Inflammatory macrophage treated with lipopolysaccharide for 1 hour (primary cell): Measurements from ENCODE around the gene PIM2.

Experiments used
- DNase-seq, 2 donors: peaks; one replicate each; pipeline ENCODE4 v3.0.0-alpha.2; 2020 to 2022

PIM2 gene

GRCh38 chrX:48918643-48919340 is at the start of gene PIM2:
PIM2 (minus strand) TSS chrX:48919024; CDS start chrX:48918834, 190 bp downstream.
- peak; percentile 85 to 91 for DNase-seq

DNA sequence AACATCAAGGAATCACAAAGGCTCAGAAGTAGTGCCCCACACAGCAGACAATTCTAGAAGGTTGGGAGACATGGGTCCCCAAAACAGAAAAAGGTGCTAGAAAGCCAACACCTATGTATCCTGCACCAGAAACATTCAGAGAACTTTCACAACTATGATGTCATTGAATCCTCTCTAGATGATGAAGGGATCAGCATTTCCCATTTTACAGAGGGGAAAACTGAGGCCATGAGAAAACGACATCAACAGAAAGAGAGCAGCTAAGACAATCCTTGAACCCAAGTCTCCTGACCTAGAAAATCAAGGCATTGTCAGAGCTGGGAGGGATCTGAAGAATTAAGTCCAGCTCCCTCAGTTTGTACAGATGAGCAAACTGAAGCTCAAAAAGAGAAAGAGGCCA is 49.6 kb upstream of the PIM2 start:
- DNase-seq, result no peak

GRCh38 chrX:48966796-48967579 is 48.2 kb upstream of the PIM2 start:
- no peak for DNase-seq

GRCh38 chrX:48965959-48966358 is 47.1 kb upstream of the PIM2 start:
- no peak for DNase-seq

DNA sequence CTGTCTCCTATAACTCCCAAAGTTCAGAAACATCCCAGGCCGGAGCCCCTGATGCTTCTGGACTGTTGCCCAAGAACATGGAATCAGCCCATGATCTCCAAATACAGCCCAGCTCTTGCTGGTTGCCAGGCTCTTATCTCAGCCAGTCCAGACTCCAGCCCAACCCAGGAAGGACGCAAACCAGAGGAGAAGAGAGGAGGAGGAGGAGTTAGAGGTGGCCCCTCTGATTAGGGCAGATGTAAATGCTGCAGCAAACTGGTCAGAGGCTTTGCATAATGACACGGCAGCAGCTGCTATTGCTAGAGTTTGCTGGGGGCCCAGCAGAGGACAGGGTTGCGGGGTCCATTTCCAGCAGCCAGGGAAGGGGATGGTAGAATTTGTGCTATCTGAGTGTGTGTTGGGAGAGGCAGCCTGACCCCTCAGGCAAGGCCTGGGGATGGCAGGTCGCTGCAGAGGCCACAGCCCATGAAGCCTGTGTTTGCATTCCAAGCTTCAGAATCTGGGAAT is 42.8 kb upstream of the PIM2 start:
- DNase-seq, result no peak

DNA sequence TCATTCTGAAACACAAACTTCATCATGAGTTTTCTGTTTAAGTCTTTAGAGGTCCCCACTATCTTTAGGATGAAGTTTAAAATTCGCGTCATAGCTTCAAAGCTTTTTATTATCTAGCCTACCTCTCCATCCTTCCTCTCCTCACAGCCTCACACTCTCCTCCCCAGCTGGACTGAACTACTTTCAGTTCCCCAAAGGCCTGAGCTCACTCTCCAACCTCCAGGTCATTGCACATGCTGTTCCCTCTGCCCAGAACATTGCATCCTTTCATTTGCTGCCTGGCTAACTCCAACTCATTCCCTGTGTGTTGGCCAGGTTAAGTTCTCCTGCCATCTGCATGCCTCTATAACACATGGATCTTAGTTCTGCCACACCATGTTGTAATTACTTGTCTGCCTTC is 41.5 kb upstream of the PIM2 start:
- DNase-seq, result peak; percentile 33 to 37

DNA sequence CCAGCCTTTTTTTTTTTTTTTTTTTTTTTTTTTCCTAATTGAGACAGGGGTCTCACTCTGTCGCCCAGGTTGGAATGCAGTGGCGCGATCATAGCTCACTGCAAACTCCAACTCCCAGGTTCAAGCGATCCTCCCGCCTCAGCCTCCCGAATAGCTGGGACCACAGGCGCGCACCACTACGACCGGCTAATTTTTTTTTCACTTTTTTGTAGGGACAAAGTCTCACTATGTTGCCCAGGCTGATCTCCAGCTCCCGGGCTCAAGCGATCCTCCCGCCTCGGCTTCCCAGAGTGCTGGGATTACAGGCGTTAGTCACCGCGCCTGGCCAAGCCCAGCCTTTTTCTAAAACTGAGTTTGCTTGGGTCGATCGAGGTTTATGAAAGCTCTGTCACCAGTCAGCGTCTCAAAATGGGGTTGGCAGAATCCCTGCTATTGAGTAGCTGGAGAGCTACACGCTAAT is 39.8 kb upstream of the PIM2 start:
- DNase-seq, result no peak

- peak; percentile 90 to 93 for DNase-seq
Measured at GRCh38 chrX:48957827-48958634, 39.2 kb upstream of the PIM2 start.

- peak; percentile 40 to 50 for DNase-seq
Measured at GRCh38 chrX:48957477-48957826, 38.6 kb upstream of the PIM2 start, which contains the start of gene OTUD5. OTUD5 (minus strand) TSS chrX:48957607; CDS start chrX:48957570, 37 bp downstream.

DNA sequence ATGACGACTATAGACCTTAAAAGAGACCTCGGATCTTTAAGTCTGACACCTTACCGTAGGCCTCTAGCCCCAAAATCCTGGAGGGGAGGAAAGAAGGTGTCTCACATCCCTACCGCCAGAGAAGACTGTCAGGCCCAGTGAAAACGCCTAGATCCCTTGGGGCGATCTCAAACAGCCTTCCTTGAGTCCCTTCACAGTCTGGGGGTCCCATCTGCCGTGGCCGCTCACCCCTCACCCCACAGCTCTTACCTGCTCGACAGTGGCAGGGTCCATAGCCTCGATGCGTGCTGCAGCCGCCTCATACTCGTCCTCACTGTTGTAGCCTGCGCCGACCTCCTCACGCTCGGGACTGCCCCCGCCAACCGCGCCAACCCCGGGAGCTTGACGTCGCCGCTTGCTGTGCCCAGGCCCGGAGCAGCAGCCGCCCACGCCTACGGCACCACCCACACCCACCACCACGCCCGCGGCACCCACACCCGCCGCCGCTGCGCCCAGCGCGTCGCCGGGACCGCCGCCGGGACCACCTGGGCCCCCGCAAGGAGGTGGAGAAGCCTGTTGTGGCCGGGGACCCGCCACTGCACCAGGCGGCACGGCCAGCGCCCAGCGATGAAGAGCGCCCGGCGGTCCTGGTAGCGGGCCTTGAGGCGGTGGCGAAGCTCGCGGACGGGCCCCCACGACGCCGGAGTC is 38.0 kb upstream of the PIM2 start:
- DNase-seq, result peak in 1 of 2 donors; percentile 26

DNA sequence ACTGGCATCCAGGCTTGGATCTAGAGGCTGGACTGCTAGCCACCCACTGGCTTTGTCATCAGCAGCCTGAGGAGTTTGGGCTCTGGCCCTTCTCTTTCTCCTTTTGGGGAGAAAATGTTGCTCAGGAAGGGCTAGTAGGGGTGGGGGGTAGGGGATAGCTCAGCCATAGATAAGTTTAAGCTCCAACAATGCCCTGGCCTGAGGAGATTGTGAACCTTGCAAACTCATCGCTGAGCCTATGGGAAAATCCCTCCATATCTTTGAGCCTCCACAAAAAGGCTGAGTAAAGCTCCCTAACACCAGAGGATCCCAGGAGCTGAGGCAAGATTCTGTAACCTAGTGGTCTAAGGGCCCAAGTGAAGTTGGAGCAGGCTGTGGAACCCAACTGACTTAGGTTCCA is 29.8 kb upstream of the PIM2 start:
- DNase-seq, result no peak

- DNase-seq, result peak in 1 of 2 donors; percentile 49
Measured at GRCh38 chrX:48945517-48946348, 26.9 kb upstream of the PIM2 start.

- no peak for DNase-seq
Measured at GRCh38 chrX:48942895-48943294, 24.1 kb upstream of the PIM2 start.

DNA sequence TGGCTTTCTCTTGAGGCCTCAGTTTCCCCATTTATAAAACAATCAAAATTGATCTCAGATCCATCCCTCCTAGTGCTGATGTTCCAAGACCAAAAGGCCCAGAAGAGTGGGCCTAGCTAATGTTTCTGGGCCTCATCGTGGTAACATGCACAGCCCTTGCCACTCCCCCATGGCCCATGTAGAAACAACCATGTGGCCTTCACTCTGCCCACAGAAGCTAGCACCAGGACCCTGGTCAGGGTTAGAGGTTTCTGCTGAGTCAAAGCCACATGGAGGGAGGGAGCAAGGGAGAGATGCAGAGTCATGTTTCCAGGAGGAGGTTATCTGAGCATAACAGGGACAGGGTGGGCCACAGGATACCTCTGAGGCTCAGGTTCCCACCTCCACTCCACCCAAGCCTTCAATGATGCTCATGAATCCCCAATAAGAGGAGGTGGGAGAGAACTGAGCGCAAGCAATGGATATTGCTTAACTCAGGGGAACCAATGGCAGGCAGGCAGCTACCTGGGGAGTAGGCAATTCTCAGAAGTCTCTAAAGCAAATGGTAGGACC is 21.7 kb upstream of the PIM2 start:
- DNase-seq, result no peak

GRCh38 chrX:48939524-48940228 is 20.9 kb upstream of the PIM2 start:
- DNase-seq, result no peak

DNA sequence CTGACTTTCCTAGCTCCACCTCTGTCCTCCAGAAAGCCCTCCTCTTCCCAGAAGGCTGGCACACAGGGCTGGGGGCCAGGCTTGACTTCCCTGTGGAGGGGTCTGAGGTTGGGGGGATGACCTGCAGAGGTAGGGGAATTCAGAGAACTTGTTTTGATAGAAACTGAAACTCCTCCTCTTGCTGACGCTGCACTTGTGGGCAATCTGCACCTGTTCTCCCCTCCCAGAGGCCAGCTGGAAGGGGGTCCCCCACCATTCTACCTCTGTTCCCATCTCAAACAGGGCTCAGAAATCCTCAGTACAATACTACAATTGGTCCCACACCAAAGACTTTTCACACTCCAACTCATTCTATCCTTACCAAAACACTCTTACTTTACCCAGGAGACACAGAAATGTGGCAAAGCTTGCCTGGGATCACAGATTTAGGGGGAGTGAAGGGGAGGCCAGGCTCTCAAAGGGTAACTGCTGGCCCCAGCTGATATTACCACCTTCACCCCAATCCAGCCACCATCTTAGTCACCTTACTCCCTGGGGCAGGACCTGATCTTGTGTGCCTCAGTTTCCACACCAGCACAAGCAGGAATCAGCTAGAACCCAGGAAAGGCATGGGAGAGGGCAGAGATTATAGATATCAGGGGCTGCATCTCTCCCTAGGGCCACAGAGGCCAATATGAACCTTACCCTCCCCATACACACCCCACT is 20.0 kb upstream of the PIM2 start:
- DNase-seq, result no peak

GRCh38 chrX:48937054-48937907 is 18.5 kb upstream of the PIM2 start:
- DNase-seq, result peak; percentile 67 to 89

- DNase-seq, result peak; percentile 18 to 66
Measured at GRCh38 chrX:48936429-48937053, 17.7 kb upstream of the PIM2 start.
